Right renal cortex interstitium (tissue), 3 donors: ENCODE results near the gene DRG2. TPM values are rescaled to one million over a fixed set of nuclear protein-coding genes. Genes with fewer than 3 reads are reported as not detected.

Experiments
- DNase-seq, 3 donors: peaks; one replicate each; pipeline ENCODE4 v3.0.0-alpha.2; 2013; ENCODE audit warnings: low read depth in 3 of 3, low spot score in 2 of 3
- polyA plus RNA-seq, 3 donors: library from polyadenylated mRNA; unstranded; fragments of 120-200 nt; gene quantifications; one replicate each; pipeline ENCODE4 v1.2.1, GENCODE V29; 2013; ENCODE audit not compliant: insufficient read length in 3 of 3

DRG2 gene
- polyA plus RNA-seq, 3 donors: 31.3 to 38.4 (median 32.4) TPM

GRCh38 chr17:18140648-18141047 is 52.9 kb downstream of the DRG2 start:
- DNase-seq: no peak

- peak in 1 of 3 donors; percentile 32 for DNase-seq
Observed at GRCh38 chr17:18141210-18141803, 53.6 kb downstream of the DRG2 start.

GRCh38 chr17:18142417-18142816 is 54.7 kb downstream of the DRG2 start:
- no peak for DNase-seq

GRCh38 chr17:18143044-18143936 is 55.5 kb downstream of the DRG2 start:
- DNase-seq: no peak

GRCh38 chr17:18144261-18144660 is 56.5 kb downstream of the DRG2 start:
- no peak for DNase-seq

GRCh38 chr17:18144855-18145254 is 57.1 kb downstream of the DRG2 start:
- DNase-seq: no peak

GRCh38 chr17:18145811-18146210 is 58.1 kb downstream of the DRG2 start:
- no peak for DNase-seq

GRCh38 chr17:18146259-18146658 is 58.5 kb downstream of the DRG2 start:
- DNase-seq: no peak

GRCh38 chr17:18146980-18147379 is 59.2 kb downstream of the DRG2 start:
- no peak for DNase-seq

- DNase-seq: no peak
Observed at GRCh38 chr17:18148586-18148985, 60.8 kb downstream of the DRG2 start.

- DNase-seq: no peak
Observed at GRCh38 chr17:18151290-18151689, 63.5 kb downstream of the DRG2 start.

- no peak for DNase-seq
Observed at GRCh38 chr17:18155179-18155578, 67.4 kb downstream of the DRG2 start.

- DNase-seq: no peak
Observed at GRCh38 chr17:18156171-18156975, 68.6 kb downstream of the DRG2 start.

- no peak for DNase-seq
Observed at GRCh38 chr17:18156976-18157280, 69.2 kb downstream of the DRG2 start.

Other genes starting within 250 kb of the DRG2 start
- gene TOM1L2, start 115.5 kb upstream of the DRG2 start, polyA plus RNA-seq: 10 to 100 TPM; 31.8 to 36.2 (median 32.2) TPM
- 10 to 100 TPM; 13.4 to 16.1 (median 14.5) TPM for gene DRC3, start 115.1 kb upstream of the DRG2 start, polyA plus RNA-seq
- 10 to 100 TPM; 21.8 to 27.0 (median 23.8) TPM for gene ATPAF2, start 48.8 kb upstream of the DRG2 start, polyA plus RNA-seq
- 10 to 100 TPM; 12.7 to 15.2 (median 13.7) TPM for gene GID4, start 48.5 kb upstream of the DRG2 start, polyA plus RNA-seq
- 1 to 10 TPM; 1.7 to 3.2 (median 2.3) TPM for gene MYO15A, start 20.8 kb downstream of the DRG2 start, polyA plus RNA-seq
- 10 to 100 TPM; 59.6 to 66.0 (median 63.8) TPM for gene ALKBH5, start 95.9 kb downstream of the DRG2 start, polyA plus RNA-seq
- gene LLGL1, start 137.7 kb downstream of the DRG2 start, polyA plus RNA-seq: 10 to 100 TPM; 23.9 to 27.4 (median 25.5) TPM
- 100 to 1,000 TPM; 129 to 142 (median 141) TPM for gene FLII, start 170.8 kb downstream of the DRG2 start, polyA plus RNA-seq
- 10 to 100 TPM; 13.3 to 15.1 (median 13.8) TPM for gene MIEF2, start 172.7 kb downstream of the DRG2 start, polyA plus RNA-seq
- 10 to 100 TPM; 33.9 to 41.9 (median 37.0) TPM for gene TOP3A, start 227.0 kb downstream of the DRG2 start, polyA plus RNA-seq
- gene SMCR8, start 227.3 kb downstream of the DRG2 start, polyA plus RNA-seq: 10 to 100 TPM; 15.3 to 16.1 (median 15.8) TPM